GM18499 (cell line): ENCODE measurements around the gene ARF6.
"Not testable (repeated sequence)": the region's sequence is repeated elsewhere in the genome, so short reads cannot be mapped to it uniquely, and the experiment has no call there.

Source experiments
- ATAC-seq: cut with Tn5 transposase; IDR thresholded peaks from one replicate; pipeline ENCODE4 v1.9.1; 2021; ENCODE audit warnings: moderate number of reproducible peaks; ENCODE audit not compliant: insufficient read depth, unreplicated experiment

ARF6 gene

DNA sequence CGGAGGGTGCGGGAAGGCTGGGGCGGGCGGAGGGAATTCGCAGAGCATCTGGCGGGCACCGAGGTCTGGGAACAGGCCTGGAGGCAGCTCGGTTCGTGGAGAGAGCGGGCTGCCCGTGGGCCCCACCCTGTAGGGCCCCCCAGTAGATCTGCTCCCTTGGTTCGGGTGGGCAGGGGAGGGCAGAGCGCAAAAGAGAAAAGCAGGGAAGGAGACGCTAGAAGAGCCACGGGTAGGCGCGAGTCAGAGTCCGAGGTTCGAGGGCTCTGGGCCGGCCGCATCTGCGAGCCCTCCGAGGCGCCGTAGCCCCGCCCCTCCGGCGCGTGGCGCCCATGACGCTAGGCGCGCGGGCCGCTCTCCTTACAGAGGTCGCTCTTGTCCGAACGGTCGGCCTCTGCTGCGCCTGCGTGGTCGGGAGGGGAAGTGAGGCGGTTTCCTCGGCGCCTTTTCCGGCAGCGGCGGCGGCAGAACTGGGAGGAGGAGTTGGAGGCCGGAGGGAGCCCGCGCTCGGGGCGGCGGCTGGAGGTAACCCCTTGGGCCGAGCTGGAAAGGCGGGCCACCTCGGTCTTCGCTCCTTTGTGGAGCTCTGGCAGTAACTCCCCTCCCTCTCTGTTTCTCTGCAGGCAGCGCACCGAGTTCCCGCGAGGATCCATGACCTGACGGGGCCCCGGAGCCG is at the start of gene ARF6:
TSS of gene ARF6 (plus strand) at position 447 of the 673 bp plus-strand sequence. CDS start 655 bp downstream, outside the sequence.
- peak; percentile 50 for ATAC-seq

DNA sequence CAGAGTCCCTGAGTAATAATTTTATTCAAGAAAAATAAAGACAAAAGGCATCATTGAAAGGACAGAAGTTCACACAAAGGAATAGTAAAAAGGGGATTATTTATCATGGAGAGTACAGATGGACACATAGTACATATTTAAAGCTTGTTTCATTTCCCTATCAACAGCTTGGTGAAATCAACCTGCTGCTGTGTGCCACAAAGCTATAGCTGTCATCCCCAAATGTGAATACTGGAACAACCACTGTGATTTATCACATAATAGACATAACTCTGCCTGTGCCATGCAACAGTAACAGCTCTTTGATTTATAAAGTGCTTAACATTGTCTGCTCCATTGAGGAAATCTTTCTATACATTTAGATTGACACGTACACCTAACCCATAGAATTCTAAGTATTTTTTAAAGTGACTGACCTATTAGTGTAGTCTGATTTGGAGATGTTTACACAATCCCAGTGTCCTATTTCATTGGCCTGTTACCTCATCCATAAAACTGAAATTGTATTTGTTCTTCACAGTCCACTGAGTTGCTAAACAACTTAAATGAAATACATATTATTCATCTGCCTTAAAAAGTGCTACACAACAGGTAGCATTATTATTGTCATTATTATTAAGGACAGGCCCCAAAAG is 43.6 kb upstream of the ARF6 start:
- ATAC-seq = no peak

DNA sequence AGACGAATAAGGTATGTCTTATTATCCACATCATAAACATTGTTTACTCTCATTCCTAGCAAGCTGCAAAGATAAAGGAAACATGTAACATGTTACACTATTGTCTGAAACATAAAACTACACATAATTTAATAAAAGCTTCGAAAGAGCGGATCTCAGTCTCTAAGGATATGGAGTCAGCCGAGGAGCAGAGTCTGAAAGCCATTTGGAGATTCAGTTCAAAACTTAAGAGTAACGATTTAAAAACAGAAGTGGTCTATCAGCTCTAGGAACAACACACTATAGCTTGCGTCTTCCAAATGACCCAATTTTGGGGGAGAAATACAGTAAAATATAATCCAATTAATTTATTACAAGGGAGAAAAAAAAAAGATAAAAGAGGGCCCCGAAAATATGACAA is 41.1 kb upstream of the ARF6 start:
- no peak for ATAC-seq

DNA sequence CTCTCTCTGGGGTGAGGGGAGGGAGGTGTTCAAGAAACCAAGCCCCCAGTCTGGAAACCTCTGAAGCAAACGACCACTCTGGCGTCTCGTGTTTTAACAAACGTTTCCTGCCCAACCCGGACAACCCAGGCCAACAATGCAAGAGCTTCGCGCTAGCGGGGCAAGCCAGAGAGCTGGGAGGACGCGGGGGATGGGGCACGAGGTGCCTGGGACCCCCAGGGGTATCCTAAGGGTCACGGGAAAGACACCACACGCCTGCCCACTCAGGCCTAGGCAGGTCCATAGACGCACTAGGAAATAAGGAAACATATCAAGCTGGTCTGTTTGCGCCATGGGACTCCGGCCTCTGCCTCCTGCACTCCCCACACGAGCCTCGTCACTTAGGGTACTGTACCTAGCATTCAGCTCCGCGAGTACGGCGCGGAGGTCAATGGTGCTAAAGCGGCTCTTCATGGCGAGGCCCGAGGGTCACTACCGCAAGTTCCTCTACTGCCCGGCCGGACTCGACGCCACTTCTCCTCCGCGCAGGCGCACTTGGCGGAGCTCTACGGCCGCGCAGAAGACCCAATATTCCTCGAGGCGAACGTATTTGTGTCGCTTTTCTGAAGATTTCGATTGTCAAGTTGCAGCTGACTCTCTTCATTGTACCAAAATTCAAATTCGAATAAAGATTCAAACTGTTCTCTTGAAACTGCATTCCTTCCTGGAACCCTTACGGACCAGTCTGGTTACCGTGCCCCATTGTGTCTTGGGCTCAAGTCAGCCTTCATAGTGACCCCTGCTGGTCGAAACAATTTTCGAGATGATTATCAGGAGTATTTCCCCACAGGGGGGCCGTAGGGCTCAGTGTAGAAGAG is 40.4 kb upstream of the ARF6 start, which contains the start of gene NEMF:
TSS of gene NEMF (minus strand) at position 488 of the 857 bp plus-strand sequence. CDS start at position 453, 35 bp downstream.
- peak; percentile 62 for ATAC-seq

DNA sequence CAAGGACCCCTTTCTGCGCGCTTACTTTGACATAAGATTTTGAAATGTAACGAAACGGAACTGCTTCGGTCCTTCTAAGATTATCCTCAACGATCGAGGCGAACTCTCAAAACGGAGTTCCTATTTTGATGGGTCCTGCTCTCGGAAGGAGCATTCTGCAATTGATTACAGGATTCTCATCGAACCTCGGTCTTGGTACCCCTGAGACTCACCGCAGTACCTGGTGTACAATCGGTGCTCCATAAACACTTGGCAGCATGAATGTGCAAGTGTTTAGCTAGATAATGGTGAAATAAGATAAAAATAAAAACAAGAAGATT is 39.8 kb upstream of the ARF6 start:
- ATAC-seq = no peak

DNA sequence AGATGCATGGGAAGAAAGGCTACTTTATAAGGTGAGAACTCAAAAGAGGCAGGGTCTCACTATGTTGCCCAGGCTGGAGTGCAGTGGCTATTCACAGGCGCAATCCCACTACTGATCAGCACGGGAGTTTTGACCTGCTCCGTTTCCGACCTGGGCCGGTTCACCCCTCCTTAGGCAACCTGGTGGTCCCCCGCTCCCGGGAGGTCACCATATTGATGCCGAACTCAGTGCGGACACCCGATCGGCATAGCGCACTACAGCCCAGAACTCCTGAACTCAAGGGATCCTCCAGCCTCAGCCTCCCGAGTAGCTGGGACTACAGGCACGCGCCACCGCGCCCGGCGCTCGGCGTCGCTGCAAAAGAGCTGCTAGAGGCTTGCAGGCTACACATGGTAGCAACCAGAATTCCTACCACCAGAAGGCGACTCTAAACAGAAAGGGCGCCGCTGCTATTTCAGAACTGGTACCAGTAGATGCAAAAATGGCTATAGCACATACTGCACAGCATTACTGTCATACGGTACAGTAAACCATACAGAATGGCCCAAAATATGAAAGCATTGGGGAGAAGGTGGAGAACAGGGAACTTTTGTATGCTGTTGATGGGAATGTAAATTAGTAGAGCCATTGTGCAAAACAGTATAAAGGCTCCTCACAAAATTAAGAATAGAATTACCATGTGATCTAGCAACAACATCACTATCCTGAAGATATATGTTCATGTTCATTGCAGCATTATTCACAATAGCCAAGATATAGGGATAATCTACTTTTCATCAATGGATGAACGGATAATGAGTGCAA is 39.1 kb upstream of the ARF6 start:
- no peak for ATAC-seq

DNA sequence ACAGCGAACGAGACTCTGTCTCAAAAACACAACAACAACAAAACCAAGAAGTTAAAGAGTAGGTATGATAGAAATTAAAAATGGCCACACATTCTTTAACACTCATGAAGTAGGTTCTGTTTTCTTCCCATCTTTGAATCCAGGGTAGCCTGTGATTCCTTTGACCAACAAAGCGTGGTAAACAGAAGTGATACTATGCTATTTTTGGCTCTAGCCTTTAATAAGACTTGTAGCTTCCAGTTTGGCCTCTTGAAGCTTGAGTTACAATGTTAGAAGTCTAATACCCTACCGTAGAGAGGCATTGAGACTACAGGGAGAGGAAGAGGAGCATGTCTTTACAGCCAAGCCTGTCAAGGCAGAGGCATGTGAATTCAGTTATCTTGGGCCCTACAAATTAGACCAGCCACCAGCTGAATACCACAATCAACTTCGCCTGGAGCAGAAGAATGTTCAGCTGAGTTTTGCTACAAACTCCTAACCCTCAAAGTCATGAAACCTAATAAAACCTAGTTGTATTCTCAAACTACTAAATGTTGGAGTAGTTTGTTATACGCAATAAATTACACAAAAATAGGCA is 35.4 kb upstream of the ARF6 start:
- no peak for ATAC-seq

DNA sequence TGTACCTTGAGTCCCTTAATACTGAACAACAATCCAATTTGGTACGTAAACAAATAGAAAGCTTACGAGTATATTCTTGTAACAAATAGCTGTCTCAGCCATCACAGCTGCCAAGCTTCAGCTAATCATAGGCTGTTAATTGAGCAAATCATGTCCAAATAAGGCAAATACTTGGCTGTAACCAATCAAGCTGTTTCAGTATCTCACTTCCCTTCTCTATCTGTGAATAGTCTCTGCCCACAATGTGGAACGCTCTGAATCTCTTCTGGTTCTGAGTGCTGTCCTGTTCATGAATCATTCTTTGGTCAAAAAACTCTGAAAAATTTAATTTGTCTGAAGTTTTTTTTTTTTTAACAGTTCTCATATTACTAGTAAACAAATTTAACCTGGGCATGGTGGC is 34.5 kb upstream of the ARF6 start:
- ATAC-seq = no peak

DNA sequence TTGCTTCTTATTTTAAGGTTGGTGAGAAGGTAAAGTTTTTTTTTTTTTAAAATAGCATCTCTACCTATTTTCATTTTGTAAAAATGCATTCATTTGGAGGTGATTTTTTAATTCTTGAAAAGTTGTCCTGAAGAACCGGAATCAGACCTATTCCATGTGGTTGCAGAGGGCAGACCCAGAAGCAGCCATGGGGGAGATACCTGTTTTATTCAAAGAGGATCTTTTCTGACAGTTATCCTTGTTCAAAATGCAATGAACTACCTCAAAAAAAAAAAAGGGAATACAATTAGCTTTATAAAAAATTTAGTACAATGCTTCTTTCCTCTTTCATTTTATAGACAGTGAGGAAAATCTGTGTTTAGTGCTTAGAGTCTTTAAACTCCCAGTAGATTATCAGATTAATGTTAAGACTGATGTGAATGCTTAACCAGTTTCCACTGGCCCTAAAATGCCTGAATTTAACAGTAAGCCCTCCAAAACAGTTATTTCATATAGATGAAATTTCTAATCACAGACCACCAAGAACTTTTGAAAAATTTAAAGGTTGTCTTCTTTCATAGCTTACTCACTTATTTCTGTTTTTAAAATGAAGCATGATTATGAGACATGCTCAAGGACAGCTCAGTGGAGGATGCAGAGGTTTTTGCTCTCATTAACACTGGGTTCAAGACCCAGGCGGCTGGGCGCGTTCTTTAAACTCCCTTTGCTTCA is 31.7 kb upstream of the ARF6 start:
- no peak for ATAC-seq

DNA sequence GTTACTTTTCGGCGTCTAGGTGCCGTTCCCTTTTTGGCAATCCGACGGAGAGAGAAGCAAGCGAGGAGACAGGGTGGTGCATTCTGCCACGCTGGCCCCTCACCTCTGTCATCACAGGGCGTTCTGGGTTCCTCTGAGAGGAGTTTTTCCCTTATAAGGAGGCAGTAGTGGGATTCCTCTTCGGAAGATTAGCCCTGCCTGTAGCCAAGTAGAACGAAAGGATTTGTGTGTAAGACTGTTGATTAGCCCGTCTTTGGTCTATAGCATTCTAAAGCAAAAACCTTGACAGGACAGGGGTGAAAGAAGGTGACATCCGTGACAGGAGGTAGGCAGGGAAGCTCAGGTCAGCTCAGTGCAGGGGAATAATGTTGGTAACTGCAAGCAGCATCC is 31.2 kb upstream of the ARF6 start:
- ATAC-seq = no peak

DNA sequence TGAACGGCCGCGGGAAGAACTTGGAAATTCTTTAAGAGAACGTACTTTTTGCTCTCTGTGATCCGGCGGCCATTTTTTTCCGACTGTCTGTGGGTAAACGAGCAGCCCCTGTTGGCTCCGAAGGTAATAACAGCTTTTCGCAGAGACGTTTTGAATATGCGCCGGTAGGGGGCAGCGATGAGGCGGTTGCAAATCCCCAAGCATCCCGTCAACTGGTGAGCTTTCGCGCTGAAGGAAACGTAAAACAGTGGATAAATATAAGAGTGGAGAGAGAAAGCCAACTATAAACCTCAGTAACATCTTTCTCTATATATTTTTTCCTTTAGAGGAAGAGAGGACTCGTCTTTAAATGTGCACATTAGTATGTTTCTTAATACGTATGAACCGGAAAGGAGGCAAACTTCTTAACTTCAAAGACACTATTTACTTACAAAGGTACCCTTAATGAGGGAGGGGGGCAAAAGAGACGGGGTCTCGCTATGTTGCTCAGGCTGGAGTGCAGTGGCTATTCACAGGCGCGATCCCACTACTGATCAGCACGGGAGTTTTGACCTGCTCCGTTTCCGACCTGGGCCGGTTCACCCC is 30.7 kb upstream of the ARF6 start:
- no peak for ATAC-seq

DNA sequence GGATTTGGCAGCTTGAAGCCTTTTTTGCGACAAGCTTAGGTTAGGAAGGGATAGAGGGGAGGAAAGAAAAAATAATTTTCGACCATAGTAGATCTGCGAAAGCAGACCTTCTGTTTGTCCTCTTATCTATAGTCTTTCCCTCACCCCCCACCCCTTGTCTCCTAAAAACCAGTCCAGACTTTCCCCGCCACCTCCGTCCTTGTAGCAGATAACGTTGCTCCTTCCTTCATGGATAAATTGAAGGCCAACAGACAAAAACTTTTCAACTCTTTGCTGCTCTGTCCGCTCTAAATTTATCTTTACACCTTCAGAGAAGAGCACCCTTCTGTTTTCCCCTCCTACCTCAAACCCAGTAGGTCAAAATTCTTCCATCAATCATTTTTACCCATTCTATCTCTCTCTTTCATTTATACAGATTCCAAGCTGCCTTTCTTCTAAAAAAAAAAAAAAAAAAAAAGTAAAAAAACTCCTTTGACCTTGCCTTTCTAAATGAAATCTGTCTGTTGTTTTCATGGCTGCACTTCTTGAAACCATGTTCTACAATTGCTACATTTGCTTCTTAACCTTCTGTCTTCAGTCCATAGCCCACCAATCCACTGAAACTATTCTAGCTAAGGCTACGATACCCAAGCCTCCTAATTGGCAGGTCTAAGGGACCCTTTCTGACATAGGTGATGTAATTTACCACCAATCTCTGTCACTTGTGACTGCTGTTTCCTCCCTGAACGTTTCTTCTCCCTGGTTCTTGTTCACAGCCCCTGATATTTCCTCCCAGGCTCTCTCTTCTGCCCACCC is 29.2 kb upstream of the ARF6 start:
- no peak for ATAC-seq

DNA sequence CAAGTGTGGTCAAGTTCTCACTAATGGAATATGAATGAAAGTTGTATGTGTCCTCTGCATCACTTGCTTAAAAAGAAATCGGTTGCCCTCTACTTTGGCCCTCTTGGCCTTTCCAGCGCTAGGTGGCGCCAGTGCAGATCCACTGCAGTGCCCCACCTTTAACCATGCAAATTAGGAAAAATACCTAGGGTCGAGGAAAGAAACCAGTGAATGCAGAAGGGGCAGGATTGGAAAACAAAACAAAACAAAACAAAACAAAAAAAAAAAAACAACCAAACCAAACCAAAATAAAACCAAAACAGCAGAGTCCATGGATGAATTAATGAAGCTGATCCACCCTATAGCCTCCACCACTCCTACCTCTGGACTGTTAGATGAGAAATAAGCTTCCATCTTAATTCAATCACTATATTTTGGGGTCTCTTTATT is 27.4 kb upstream of the ARF6 start:
- ATAC-seq = no peak

DNA sequence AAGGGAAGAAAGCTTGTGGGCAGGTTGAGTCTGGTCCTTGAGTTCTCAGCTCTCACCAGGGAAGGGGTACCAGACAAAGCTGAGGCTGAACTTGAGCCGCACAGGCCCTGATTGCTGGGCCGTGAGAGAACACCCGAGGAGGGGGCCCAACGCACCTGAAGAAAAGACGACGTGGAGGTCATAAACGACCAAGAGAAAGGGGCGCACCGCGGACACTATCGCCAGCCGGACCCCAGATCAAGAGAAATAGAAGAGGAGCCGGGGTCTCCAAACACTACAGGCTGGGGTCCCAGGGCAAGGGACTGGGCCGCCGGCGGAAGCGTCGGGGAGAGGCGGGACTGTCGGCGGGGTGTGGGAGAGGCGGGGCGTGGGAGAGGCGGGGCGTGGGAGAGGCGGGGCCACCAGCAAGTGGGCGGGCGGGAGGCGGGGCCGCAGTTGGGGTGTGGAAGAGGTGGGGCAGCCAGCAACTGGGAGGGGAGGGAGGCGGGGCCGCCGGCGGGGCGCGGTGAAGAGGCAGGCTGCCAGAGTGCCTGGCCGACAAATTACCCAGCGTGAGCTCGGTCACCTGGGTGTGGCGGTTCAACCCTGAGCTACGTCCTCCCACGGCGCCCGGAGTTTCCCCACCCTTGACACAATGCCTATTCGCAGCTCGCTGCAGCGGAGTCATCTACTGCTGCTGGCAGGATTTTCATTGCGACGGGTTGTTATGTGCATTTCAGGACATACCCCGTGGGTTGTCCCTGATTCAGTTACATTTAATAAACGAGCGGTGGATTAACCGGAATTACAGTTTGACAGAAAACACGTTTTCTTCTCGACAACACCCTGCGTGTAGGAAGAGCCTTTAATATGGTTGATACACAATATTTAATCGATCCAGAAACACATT is 24.8 kb upstream of the ARF6 start:
- ATAC-seq = peak; percentile 67

DNA sequence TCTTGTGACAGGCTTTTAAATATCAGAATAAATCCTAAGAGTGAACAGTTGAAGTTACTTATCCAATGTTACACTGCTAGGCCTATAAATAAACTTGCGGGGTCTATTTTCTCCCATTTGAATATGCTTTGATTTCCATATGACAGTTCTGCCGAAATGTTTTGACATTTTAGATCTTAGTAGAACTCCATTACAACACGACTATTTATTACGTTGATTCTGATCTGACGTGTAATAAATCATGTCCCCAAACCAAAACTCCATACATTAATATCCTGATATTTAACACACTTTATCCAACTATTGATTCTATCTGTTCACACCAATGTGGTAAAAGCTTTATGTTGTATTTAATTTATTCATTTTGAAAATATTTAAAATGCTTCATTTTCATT is 24.2 kb upstream of the ARF6 start:
- no peak for ATAC-seq

DNA sequence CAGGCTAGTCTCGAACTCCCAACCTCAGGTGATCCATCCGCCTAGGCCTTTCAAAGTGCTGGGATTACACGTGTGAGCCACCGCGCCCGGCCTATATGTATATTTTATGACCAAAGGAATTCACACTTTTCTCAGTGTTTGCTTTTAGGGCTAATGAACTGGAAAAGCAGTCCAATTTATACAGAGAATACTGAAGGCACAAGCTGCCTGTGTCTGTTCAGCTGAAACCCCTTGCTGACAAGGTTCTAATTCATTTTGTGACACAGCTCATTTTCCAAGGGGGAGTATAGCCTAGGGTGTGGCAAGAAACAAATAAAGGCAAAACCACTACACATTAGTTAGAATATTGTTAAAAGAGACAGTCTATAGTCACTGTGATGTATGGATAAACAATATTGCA is 22.0 kb upstream of the ARF6 start:
- ATAC-seq = no peak

DNA sequence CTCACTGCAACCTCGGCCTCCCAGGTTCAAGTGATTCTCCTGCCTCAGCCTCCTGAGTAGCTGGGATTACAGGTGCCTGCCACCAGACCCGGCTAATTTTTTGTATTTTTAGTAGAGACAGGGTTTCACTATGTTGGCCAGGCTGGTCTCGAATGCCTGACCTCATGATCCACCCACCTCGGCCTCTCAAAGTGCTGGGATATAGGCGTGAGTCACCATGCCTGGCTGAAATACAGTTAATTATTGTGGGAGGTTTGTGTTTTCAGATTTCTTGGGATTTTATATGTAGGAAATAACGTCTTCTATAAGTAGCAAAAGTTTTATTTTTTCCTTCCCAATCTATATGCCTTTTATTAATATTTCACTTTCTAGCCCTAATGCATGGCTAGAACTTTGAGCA is 19.3 kb upstream of the ARF6 start:
- not testable (repeated sequence) for ATAC-seq
